H1 (cell line): ENCODE data around the gene STAT4. TPM values are rescaled to one million over a fixed set of nuclear protein-coding genes. Genes with fewer than 3 reads are reported as not detected.

Experiments
- GABPA ChIP-seq: IDR thresholded peaks from 2 replicates; pipeline ENCODE4 v1.6.1; 2011; ENCODE audit warnings: mild to moderate bottlenecking, low read length, moderate library complexity, borderline replicate concordance; ENCODE audit not compliant: insufficient read depth
- NANOG ChIP-seq: IDR thresholded peaks from 2 replicates; pipeline ENCODE4 v1.6.1; 2011; ENCODE audit warnings: low read length, low read depth, mild to moderate bottlenecking, inconsistent platforms; ENCODE audit not compliant: insufficient read depth, poor library complexity, severe bottlenecking
- POU5F1 ChIP-seq: IDR thresholded peaks from 2 replicates; pipeline ENCODE4 v1.6.1; 2011; ENCODE audit warnings: low read depth, mild to moderate bottlenecking, low read length, moderate library complexity
- SP2 ChIP-seq: IDR thresholded peaks from 2 replicates; pipeline ENCODE4 v1.6.1; 2012; ENCODE audit warnings: mild to moderate bottlenecking, low read length, inconsistent platforms
- polyA plus RNA-seq, 7 experiments: library from polyadenylated mRNA; depleted of rRNA in 3 of 7; stranded (reverse) in 5 of 7; unstranded in 2 of 7; fragments of >200 nt in 5 of 7; fragments of 200-250 nt in 2 of 7; gene quantifications; 1 replicate in 5 of 7; 2 replicates in 1 of 7; 4 replicates in 1 of 7; pipeline versions ENCODE4 v1.2.1 to v1.2.3, GENCODE V29; 2011 to 2013; ENCODE audit warnings: missing spikeins in 2 of 7, mixed read lengths in 2 of 7
- total RNA-seq: library from RNA; stranded (reverse); fragmentation: NEBNext Ultra II Directional; extraction: Animal tissue kit (Norgen Biotek cat#: 25700); gene quantifications from 2 replicates; pipeline ENCODE4 v1.2.1, GENCODE V29; 2021

The STAT4 gene
- total and polyA plus RNA-seq, 2 of the 8 experiments (the other 6 are each of a cell fraction or from before 2014, with no cell fraction given) = 0.36 to 0.63 TPM

- TF ChIP-seq NANOG = no peak
- TF ChIP-seq GABPA = no peak
- TF ChIP-seq POU5F1 = no peak
- no peak for TF ChIP-seq SP2
Measured at GRCh38 chr2:191165176-191165643, 14.4 kb upstream of the STAT4 start (continued).
